ENCODE data around the gene CLDN6.
A peak's percentile ranks its signal among the peaks of the same experiment; 100 is the strongest.

Gene CLDN6

DNA sequence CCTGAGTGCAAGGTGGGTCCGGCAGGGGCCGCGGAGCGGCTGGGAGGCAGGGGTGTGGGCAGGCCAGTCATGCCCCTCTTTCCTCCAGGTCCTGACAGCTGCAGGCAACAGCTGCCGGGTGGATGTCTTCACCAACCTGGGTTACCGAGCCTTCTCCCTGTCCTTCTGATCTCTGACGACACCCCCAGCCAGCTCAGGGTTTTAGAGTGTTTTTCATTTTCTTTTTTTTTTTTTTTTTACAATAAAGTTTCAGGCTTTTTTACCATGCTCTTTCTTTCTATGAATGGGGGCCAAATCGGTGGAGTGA lies 9.5 kb upstream of the CLDN6 start:
- DNase-seq, result no peak

DNA sequence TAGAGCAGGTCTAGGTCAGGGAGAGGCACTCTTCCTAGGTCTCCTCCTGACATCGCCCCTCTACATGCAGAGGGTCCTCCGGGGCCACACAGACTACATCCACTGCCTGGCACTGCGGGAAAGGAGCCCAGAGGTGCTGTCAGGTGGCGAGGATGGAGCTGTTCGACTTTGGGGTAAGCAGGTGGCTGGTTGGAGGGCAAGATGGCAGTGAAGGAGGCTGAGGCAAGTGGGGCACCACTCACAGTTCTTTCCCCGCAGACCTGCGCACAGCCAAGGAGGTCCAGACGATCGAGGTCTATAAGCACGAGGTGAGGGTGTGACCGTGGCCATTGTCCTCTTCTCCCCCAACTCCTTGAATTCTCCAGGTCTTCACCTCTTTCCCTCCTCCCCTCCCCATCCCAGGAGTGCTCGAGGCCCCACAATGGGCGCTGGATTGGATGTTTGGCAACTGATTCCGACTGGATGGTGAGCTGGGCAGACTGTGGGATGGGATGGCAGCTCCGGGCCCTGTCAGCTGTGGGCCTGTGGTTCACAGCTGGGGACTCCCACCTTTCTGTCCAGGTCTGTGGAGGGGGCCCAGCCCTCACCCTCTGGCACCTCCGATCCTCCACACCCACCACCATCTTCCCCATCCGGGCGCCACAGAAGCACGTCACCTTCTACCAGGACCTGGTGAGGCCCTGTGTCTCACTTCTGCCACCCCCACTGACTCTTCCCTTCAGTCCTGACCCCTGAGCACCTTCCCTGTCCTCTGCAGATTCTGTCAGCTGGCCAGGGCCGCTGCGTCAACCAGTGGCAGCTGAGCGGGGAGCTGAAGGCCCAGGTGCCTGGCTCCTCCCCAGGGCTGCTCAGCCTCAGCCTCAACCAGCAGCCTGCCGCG lies 8.9 kb upstream of the CLDN6 start:
- no peak for DNase-seq

DNA sequence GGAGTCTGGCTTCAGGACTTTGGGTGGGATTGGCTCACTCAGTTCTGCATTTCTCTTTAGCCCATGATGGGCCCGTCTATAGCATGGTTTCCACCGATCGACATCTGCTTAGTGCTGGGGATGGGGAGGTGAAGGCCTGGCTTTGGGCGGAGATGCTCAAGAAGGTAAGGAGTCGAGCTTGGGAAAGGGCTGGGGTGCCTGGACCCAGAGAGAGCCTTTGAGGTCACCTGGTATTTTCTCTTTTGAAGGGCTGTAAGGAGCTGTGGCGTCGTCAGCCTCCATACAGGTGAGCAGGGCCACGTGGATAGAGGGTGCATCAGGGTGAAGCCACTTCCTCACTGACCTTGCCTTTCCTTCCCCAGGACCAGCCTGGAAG lies 8.0 kb upstream of the CLDN6 start:
- no peak for DNase-seq

DNA sequence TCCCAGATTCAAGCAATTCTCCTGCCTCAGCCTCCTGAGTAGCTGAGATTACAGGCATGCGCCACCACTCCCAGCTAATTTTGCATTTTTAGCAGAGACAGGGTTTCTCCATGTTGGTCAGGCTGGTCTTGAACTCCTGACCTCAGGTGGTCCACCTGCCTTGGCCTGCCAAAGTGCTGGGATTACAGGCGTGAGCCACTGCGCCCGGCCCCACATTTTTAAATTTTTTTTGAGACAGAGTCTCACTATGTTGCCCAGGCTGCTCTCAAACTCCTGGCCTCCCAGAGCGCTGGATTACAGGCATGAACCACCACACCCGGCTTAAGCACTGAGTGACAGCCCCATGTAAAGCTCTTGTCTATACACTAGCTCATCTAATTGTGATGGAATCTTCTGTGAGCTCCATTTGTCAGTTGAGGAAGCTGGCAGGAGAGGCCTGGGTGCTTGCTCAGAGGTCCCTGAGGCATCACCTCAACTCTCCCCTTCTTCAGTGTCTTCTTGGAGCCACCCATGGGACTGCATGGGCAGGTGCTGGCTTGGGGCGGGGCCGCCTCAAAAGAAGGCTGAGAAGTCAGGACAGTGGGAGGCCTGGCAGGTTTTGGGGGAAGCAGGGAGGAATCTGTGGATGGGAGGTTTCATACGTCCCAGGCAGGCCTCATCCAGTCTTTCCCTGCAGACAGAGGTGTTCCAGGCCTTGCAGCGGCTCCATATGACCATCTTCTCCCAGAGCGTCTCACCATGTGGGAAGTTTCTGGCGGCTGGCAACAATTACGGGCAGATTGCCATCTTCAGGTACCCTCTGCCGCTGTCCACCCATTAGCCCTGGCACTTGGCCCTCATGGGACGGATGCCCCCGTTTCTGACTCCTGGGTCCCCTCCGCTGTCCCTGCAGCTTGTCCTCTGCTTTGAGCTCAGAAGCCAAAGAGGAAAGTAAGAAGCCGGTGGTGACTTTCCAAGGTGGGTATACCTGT lies 7.3 kb upstream of the CLDN6 start:
- DNase-seq, result no peak

DNA sequence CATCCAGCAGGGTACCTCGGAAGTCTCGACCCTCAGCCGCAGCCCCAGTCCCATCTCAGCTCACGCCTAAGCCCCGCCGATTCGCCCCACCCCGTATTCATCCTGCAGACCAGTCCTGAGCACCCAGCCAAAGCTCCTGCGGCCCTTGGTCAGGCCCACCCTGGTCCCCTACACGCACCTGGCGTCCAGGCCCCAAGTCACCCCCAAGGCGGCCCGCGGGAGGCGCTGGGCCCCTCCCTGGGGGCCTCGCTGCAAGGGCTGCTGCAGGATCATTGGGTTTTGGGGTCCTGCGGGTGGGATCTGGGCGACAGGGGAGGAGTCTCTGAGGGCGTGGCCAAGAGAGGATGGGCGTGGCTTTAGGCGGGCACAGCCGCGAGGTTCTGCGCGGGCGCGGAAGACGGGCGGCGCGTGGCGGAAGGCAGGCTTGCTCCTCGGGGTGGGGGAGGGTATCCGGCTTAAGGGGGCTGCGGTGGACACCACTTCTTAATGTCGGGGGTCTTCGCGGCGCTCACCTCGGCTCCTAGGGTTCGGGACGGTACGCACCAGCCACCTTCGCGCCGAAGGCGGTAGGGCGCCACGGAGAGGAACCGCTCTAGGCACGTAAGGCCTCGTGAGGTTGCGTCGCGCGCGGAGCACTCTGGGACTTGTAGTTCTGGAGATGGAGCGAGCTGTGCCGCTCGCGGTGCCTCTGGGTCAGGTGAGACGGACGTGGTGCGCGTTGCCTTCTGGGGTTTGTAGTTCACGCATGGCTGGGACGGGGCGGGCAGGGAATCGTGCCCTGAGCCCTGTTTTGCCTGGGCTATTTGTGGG lies 5.9 kb upstream of the CLDN6 start, which contains the start of the genes HCFC1R1 and THOC6:
Gene HCFC1R1, minus strand, starts transcription at position 274 of the 810 bp plus-strand sequence. Its CDS starts 1 bp downstream, at position 273.
Gene THOC6, plus strand, starts transcription at position 367 of the 810 bp plus-strand sequence. Its CDS starts 292 bp downstream, at position 659.
- peak; percentile 96 for DNase-seq

DNA sequence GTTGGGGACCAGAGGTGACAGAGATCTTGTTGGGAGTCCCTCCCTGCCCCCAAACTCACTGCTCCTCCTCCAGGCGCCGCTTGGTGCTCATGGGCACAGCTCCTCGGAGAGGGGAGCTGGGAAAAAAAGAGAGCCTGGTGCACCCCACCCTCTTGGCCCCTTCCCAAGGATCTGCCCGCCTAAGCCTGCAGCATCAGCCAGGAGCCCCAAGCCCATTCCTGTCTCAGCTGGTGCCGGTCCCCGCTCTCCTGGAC lies 5.4 kb upstream of the CLDN6 start:
- no peak for DNase-seq

DNA sequence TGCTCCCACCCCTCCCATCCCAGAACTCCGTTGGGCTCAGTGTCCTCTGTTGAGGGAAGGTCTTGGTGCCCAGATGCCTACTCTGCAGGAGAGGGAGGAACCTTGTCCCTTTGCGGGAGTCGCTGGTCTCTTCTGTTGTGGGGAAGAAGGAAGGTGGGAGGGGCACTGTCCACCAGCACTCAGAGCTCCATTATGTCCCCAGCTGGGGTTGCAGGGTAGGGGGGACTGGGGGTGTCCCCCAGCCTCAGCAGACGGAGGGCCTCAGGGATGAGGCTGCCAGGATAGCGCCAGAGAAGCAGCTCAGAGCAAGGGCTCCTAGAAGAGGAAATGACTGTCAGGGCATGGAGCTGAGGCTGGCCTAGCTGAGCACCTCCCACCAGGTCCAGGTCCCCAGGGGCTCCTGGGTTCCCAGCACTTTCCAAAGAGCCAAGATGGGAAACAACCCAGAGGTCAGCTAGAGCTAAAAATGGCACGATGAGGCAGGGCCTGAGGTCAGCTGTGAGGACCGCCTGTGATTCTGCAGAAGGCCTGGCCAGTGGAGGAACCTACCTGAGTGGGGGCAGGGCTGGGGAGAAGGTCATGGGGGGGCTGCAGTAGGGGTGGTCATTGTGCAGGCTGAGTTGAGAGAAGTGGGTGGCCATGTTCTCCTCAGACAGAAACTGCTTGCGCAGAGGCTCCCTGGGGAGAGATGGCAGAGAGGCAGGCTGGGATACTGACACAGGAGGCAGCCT lies 4.9 kb upstream of the CLDN6 start:
- DNase-seq, result peak; percentile 32

DNA sequence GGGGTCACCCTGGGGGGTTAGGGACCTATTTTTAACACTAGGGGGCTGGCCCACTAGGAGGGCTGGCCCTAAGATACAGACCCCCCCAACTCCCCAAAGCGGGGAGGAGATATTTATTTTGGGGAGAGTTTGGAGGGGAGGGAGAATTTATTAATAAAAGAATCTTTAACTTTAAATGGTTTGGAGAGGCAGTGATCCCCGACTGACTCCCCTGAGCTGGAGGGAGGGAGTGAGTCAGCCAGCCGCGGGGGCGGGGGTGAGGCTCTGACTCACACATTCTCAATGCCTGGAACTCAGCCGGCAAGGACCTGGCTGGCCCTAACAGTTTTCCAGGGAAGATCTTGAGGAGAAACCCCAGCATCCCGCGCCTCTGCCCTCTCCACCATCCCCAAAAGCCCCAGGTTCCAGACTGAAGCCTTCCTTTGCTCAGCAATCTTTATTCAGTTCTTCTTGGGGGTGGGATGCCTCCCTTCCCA lies 4.3 kb upstream of the CLDN6 start:
- DNase-seq, result peak; percentile 93

DNA sequence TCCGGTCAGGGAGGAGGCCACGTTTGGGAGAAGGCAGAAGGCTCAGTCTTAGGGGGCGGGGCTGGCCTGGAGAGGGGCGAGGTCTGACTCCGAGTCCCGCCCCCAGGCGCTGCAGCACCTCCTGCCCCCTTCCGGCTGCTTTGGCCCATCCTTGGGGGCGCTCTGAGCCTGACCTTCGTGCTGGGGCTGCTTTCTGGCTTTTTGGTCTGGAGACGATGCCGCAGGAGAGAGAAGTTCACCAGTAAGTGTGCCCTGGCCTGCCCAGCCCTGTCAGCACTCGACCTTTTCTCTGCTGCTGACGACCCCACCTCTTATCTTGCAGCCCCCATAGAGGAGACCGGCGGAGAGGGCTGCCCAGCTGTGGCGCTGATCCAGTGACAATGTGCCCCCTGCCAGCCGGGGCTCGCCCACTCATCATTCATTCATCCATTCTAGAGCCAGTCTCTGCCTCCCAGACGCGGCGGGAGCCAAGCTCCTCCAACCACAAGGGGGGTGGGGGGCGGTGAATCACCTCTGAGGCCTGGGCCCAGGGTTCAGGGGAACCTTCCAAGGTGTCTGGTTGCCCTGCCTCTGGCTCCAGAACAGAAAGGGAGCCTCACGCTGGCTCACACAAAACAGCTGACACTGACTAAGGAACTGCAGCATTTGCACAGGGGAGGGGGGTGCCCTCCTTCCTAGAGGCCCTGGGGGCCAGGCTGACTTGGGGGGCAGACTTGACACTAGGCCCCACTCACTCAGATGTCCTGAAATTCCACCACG lies 3.6 kb upstream of the CLDN6 start:
- DNase-seq, result peak; percentile 85

DNA sequence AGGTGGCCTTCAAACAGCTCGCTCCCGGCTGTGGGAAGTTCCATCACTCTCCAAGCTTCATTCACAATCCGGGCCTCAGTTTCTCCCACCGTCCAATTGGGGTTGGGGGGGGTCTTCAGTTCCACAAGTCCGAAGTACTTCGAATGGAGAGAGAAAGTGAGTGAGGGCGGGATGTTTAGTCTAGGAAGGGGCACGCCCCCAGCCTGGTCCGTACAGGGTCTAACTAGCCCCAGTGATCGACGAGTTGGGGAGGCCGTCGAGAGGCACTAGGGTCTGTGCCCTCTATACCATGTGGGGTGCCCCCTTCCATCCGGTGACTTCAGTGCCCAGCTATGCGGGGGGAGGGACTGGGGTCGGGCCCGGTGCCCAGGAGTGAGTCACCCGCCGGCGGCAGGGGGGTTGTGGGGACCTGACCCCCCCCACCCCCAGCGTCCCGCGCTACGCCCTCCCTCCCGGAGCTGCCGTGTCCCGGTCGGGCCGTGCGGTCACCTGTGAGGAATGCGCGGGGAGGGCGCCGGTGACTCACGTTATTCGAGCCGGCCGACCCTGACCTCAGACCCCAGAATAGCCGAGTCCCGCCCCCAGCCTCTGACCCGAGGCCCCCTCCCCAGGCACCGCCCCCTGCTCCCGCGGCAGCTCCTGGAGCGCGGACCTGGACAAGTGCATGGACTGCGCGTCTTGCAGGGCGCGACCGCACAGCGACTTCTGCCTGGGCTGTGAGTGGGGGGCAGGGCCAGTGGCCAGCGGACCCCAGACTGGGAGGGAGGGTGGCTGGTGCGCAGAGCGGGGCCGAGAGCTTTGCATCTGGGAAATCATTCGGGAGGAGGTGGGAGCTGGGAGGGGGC lies 2.8 kb upstream of the CLDN6 start:
- DNase-seq, result peak; percentile 52

DNA sequence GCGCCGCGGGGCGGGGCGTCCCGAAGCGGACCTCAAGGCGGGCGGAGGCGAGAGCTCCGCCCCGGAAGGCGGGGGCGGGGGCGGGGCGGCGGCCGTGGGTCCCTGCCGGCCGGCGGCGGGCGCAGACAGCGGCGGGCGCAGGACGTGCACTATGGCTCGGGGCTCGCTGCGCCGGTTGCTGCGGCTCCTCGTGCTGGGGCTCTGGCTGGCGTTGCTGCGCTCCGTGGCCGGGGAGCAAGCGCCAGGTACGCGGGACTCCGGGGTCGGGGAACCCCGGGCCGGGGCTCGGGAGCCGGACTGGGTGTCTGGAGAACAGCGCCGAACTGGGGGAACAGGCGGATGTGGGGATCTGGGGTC lies 2.2 kb upstream of the CLDN6 start, which contains the start of gene TNFRSF12A:
Gene TNFRSF12A, plus strand, starts transcription at position 122 of the 357 bp plus-strand sequence. Its CDS starts 30 bp downstream, at position 152.
- peak; percentile 59 for DNase-seq

DNA sequence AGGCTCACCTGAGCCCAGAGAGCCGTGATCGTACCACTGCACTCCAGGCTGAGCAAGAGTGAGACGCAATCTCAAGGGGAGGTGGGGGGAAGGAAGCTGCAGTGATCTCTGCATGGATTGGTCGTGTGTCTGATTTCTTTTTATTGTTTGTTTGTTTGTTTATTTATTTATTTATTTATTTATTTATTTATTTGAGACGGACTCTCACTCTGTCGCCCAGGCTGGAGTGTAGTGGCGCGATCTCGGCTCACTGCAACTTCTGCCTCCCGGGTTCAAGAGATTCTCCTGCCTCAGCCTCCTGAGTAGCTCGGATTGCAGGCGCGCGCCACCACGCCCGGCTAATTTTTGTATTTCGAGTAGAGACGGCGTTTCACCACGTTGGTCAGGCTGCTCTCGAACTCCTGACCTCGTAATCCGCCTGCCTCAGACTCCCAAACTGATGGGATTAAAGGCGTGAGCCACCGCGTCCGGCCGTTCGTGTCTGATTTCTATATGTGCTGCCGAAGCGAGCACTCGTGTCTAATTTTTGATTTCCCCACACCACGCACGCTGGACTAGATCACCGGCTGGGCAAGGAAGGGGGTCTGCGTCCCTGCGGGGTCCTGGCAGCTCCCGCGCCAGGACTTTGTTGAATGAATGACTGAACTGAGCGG lies 1.7 kb upstream of the CLDN6 start:
- DNase-seq, result no peak

DNA sequence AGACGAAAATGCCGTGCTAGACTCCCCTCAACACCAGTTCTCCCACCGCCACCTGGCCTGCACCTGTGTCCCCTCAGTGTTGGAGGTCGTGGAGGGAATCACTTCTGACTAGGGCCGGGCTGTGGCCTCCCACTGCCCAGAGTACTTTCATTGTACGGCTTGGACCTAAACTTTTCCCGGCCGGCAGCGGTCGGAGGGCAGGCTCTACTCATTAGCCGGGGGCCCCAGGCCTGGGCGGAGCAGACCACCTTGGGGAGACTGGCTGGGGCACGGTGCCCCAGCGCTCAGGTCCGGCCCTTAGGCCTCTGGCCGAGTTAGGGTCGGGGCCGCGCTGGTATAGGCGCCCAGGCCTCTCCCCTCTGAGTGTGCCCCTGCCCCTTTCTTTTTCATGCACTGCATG lies 639 bp downstream of the CLDN6 start:
- no peak for DNase-seq

DNA sequence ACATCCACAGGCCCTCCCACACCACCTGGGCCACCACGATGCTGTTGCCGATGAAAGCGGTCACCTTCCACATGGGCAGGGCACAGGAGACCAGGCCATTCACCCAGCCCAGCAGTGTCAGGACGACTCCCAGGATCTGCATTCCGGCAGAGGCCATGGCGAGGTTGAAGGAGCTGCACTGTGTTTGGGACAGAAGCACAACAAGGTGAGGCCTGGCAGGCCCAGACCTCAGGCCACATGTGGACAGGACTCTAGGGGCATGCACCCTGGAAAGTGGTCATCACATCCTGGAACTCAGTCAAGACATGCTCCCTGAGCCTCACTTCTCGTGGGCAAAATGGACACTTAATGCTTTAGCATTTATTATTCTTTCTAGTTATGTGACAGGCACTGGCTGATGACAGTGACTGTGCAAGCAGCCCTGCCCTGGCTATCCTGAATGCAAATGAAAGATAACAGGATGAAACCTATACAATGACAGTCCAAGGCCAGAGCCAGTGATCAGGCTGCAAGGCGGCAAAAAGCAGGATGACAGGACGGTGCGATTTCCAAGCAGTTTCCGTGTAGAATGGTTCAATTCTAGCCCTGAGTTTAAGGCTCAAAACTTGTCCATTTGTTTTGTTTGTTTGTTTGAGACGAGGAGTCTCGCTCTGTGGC lies 2.0 kb downstream of the CLDN6 start:
- DNase-seq, result no peak

DNA sequence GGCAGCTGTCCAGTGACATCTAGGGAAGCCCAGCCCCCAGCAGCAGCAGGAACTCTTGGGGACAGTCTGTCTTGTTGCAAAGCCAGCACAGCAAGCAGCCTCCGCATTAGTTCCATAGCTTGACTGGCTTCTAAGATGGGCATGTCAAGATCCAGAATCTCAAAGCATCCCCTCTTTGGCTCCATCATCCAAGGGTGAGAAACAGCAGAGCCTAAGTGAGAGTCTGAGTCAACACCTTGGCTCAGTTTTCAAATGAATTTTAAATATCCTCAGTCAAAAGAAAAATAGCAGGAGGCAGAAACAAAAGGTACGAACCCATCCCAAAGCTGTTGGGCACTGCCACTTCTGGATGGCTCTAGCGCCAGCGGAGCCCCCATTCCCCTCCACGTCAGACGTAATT lies 3.0 kb downstream of the CLDN6 start:
- no peak for DNase-seq

DNA sequence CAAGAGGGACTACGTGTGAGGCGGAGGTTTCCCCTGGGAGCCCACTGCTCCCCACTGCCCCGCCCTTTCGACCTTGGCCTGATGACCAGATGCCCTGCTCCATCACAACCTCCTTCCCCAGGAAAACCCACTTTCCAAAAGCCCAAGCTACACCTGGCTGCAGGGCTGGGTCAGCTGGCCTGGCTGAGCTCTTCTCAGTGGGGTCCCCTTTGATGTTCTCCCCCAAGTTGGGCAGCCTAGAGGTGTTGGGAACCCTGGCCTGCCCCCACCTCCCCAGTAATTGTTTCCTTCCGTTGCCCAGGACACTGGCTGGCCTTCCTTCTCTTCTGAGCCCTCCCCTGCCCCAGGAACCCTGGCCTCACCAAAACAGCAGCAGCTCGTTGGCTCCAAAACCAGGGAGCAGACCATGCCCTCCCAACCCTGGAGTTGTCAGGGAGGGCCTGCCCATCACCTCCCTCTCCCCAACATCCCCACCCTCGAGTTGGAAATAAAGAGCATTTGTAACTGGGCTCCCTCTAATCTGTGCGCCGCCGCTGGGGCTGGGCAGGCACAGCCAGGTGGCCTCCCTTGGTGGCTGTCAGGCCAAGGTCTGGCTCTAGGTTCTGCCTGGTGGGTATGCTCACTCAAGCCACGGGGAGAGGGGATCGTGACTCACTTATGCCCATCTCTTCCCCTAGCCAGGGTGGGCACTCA lies 3.8 kb downstream of the CLDN6 start:
- DNase-seq, result no peak

DNA sequence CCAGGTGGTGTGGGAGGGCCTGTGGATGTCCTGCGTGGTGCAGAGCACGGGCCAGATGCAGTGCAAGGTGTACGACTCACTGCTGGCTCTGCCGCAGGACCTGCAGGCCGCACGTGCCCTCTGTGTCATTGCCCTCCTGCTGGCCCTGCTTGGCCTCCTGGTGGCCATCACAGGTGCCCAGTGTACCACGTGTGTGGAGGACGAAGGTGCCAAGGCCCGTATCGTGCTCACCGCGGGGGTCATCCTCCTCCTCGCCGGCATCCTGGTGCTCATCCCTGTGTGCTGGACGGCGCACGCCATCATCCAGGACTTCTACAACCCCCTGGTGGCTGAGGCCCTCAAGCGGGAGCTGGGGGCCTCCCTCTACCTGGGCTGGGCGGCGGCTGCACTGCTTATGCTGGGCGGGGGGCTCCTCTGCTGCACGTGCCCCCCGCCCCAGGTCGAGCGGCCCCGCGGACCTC lies 4.5 kb downstream of the CLDN6 start:
- DNase-seq, result no peak

DNA sequence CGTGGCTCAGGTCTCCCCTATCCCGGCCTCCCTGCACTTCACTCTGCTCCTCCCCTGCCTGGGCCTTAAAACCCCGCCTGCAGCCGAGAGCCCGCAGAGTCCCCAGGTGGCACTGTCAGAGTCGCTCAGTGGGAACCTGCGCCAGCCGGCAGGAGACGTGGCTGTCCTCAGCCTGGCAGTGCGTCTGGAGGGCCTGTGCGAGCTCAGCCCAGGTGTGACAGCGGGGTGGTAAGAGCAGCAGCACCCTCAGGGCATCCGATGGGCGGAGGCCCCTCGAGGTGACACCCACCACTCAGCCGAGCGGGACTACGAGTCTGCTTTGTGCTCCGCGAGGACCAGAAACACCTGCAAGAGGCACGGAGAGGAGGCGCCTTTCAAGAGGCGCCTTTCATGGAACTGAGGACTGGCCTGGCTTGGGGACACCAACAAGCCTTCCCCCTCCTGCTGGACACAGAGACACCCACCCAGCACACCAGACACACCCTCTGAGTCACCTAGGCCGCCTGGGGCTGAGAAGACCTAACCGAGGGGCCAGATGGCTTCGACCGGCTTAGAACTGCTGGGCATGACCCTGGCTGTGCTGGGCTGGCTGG lies 5.1 kb downstream of the CLDN6 start, which contains the start of gene CLDN9:
Gene CLDN9, plus strand, starts transcription at position 96 of the 593 bp plus-strand sequence. Its CDS starts 440 bp downstream, at position 536.
- no peak for DNase-seq

Data from stimulated activated CD4-positive, alpha-beta T cell treated with anti-CD3 and anti-CD28 coated beads, Interleukin-4, amount 100 ng/mL, for 24 hours (primary cell).